ENCODE results near the gene MEF2D.

The MEF2D gene

DNA sequence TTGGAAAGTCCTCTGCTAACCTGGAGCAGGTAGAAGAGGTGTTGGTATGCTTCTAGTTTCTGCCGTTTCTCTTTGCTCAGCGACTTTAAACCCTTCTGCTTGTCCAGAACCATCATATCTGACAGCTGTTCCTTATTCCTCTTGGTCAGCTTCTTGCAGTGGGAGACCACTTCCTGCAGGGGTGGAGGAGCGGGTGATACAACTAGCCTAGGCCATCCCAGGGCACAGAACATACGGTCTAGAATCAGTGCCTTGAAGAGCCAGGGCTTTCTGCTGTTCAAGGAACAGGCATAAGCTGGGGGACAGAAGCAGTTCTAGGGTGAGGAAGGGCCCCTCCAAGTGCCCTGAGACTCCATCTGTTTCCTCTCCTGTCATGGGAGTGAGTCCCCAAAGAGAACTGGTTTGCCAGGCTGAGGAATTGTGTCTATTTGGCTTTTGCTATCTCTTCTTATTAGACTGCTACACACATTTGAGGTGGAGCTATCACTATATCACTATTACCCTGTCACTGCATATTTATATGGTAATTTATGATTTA is 39.3 kb upstream of the MEF2D start:
- no peak overlapping the region for H3K4me2 ChIP-seq (ENCODE audit: low read depth, low read length)
- no peaks in the 10 kb centered on the region for H3F3A ChIP-seq (ENCODE audit: insufficient read depth, low read length)
- no peak for TF ChIP-seq EZH2 (optimal IDR thresholded peaks at IDR 0.05; ENCODE audit: low read depth, low read length)
- no peak for TF ChIP-seq EZH2phosphoT487 (IDR thresholded peaks at IDR 0.05; ENCODE audit: low read length)
- TF ChIP-seq CTCF (IDR thresholded peaks at IDR 0.05; ENCODE audit: low read length): no peak
- no peak overlapping the region for H3K27ac ChIP-seq (ENCODE audit: low read length)
- H3K36me3 ChIP-seq (replicated peaks; ENCODE audit: insufficient read depth, low read length): no peaks in the 10 kb centered on the region
- DNase-seq: no peak
- H3K27me3 ChIP-seq (replicated peaks; ENCODE audit: insufficient read depth, low read length): no peaks in the 10 kb centered on the region
- H3K9me2 ChIP-seq (replicated peaks; ENCODE audit: insufficient read depth, low read length): no peaks in the 10 kb centered on the region
- no peak overlapping the region for H2AFZ ChIP-seq (ENCODE audit: low read length)
- H3K4me1 ChIP-seq (ENCODE audit: low read length): no peaks in the 10 kb centered on the region
- H3K9ac ChIP-seq (ENCODE audit: low read length): no peak overlapping the region
- H3K4me3 ChIP-seq (ENCODE audit: low read length): no peak overlapping the region
- no peaks in the 10 kb centered on the region for H3K79me2 ChIP-seq (ENCODE audit: low read length)
- no peaks in the 10 kb centered on the region for H3K9me3 ChIP-seq (replicated peaks; ENCODE audit: insufficient read depth, low read length)
- H4K20me1 ChIP-seq (ENCODE audit: insufficient read depth, low read length): no peaks in the 10 kb centered on the region

GRCh38 chr1:156538711-156539440 is 38.3 kb upstream of the MEF2D start:
- H3K79me2 ChIP-seq (ENCODE audit: low read length): no peaks in the 10 kb centered on the region
- H4K20me1 ChIP-seq (ENCODE audit: insufficient read depth, low read length): no peaks in the 10 kb centered on the region
- H3K27me3 ChIP-seq (replicated peaks; ENCODE audit: insufficient read depth, low read length): no peaks in the 10 kb centered on the region
- no peak overlapping the region for H2AFZ ChIP-seq (ENCODE audit: low read length)
- H3K9ac ChIP-seq (ENCODE audit: low read length): no peak overlapping the region
- no peak overlapping the region for H3K4me3 ChIP-seq (ENCODE audit: low read length)
- no peak overlapping the region for H3K27ac ChIP-seq (ENCODE audit: low read length)
- no peaks in the 10 kb centered on the region for H3F3A ChIP-seq (ENCODE audit: insufficient read depth, low read length)
- no peaks in the 10 kb centered on the region for H3K9me2 ChIP-seq (replicated peaks; ENCODE audit: insufficient read depth, low read length)
- H3K9me3 ChIP-seq (replicated peaks; ENCODE audit: insufficient read depth, low read length): no peaks in the 10 kb centered on the region
- H3K36me3 ChIP-seq (replicated peaks; ENCODE audit: insufficient read depth, low read length): no peaks in the 10 kb centered on the region
- H3K4me1 ChIP-seq (ENCODE audit: low read length): no peaks in the 10 kb centered on the region
- no peak for DNase-seq
- no peak overlapping the region for H3K4me2 ChIP-seq (ENCODE audit: low read depth, low read length)
- no peak for TF ChIP-seq EZH2phosphoT487 (IDR thresholded peaks at IDR 0.05; ENCODE audit: low read length)
- TF ChIP-seq EZH2 (optimal IDR thresholded peaks at IDR 0.05; ENCODE audit: low read depth, low read length): no peak
- TF ChIP-seq CTCF (IDR thresholded peaks at IDR 0.05; ENCODE audit: low read length): no peak

DNA sequence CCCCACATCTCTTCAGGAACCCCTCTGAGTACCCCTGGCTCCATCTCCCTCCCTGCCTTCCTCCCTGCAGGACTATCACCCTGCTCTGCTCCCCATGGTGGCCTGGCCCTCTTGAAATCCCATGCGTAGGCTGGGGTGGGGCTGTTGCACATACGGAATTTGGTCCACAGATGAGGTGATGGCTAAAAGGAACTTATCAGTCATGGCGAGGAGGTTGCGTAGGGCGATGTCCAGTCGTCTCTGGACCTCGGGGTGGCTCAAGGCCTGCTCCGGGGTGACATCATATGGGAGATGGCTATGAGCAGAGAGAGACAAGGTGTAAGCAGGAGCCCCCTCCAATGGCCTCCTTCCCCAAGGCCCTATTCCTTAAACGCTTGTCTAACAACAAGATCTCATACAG is 36.5 kb upstream of the MEF2D start:
- Histone ChIP-seq H3K9me3 (replicated peaks; ENCODE audit: insufficient read depth, low read length) (no peaks in the 10 kb centered on the region), H2AFZ (ENCODE audit: low read length) (no peak overlapping the region), H3K27ac (ENCODE audit: low read length) (no peak overlapping the region), H3K9ac (ENCODE audit: low read length) (no peak overlapping the region), H3K4me1 (ENCODE audit: low read length) (no peaks in the 10 kb centered on the region), H3K9me2 (replicated peaks; ENCODE audit: insufficient read depth, low read length) (no peaks in the 10 kb centered on the region), H3F3A (ENCODE audit: insufficient read depth, low read length) (no peaks in the 10 kb centered on the region), H3K4me2 (ENCODE audit: low read depth, low read length) (no peak overlapping the region), H3K79me2 (ENCODE audit: low read length) (no peaks in the 10 kb centered on the region), H3K36me3 (replicated peaks; ENCODE audit: insufficient read depth, low read length) (no peaks in the 10 kb centered on the region), H4K20me1 (ENCODE audit: insufficient read depth, low read length) (no peaks in the 10 kb centered on the region), H3K27me3 (replicated peaks; ENCODE audit: insufficient read depth, low read length) (no peaks in the 10 kb centered on the region), H3K4me3 (ENCODE audit: low read length) (no peak overlapping the region)
- DNase-seq: no peak
- TF ChIP-seq EZH2phosphoT487 (IDR thresholded peaks at IDR 0.05; ENCODE audit: low read length): no peak
- TF ChIP-seq CTCF (IDR thresholded peaks at IDR 0.05; ENCODE audit: low read length): no peak
- TF ChIP-seq EZH2 (optimal IDR thresholded peaks at IDR 0.05; ENCODE audit: low read depth, low read length): no peak

All from MM.1S (cell line).